NCI-H2029 treated with DMSO at 0.1 percent for 48 hours (cell line): ENCODE data around the gene SLC6A8.

Source experiments
- DNase-seq: peaks from one replicate; lab custom pipeline; 2025; lab: John Stamatoyannopoulos, UW

The SLC6A8 gene

DNA sequence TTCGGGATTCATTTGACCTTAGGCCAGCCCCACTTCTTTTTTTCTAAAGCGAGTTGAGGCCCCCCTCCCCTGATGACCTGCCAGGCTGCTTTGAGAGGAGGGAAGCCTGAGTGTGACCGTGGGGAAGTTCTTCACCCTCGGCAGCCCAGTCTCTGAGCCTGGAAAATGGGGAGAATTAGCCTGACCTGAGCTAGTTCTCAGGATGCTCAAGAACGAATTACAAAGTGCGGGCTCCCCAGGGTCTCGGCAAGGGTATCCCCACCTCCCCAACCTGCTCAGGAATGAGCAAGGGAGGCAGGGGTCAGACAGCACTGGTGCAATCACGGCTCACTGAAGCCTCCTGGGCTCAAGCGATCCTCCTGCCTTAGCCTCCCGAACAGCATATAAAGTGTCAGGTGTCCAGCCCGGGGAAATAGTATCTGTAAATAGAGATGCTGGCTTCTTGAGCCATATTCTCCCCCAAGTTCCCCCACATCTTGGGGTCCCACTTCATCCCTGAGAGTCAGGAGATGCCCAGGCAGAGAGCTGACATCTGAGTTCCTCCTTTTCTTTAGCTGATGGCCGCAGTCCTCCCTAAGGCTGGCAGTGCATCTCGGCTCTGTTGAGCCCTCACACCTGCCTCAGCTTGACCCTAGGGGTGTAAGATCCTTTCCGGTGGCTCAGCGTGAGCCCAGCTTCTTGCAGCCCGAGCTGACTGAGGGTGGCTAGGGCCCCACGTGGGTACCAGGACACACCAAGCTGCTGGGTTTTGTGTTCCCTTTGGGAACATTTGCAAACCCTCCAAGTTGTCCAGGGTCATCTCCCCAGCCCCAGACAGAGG, 39.2 kb upstream of the SLC6A8 start:
- no peak for DNase-seq

DNA sequence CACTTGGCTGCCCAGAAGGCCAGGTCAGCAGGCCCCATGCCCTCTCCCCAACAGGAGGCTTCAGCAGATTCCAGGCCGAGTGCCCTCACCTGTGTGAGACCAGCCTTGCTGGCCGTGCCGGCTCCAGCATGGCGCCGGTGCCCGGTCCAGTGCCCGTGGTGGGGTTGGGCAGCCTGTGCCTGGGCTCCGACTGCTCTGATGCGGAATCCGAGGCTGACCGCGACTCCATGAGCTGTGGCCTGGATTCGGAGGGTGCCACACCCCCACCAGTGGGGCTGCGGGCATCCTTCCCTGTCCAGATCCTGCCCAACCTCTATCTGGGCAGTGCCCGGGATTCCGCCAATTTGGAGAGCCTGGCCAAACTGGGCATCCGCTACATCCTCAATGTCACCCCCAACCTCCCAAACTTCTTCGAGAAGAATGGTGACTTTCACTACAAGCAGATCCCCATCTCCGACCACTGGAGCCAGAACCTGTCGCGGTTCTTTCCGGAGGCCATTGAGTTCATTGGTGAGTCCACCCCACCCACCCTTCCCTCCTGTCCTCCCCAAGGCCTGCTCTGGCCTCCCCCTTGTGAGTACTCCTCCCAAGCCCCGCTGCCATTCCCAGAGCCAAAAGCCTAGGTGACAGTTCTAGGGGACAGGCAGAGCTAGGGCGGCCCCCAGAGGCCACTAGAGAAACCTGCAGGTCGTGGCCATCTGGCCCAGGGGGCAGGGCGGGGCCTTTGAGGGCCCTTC, 38.4 kb upstream of the SLC6A8 start:
- peak; percentile 22 for DNase-seq

DNA sequence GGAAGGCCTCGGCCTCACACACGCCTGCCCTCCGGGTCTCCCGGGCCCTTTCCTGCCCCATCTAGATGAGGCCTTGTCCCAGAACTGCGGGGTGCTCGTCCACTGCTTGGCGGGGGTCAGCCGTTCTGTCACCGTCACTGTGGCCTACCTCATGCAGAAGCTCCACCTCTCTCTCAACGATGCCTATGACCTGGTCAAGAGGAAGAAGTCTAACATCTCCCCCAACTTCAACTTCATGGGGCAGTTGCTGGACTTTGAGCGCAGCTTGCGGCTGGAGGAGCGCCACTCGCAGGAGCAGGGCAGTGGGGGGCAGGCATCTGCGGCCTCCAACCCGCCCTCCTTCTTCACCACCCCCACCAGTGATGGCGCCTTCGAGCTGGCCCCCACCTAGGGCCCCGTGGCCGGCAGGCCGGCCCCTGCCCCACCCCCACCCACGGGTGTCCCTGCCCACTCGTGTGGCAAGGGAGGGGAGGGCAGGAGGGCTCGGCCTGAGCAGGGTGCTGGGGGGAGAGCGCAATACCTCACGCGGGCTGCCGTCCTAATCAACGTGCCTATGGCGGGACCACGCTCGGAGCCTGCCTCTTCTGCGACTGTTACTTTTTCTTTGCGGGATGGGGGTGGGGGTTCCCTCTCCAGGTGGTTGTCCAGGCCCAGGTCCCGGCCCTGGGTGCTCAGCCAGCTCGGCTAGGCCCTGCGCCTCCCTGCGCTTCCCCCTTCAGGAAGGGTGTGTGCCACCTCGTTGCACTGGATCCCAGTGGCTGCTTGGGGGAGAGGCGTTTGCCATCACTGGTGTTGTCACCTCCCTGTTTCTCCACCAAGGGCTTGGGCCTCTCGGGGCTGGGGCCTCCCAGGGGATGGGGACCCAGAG, 37.6 kb upstream of the SLC6A8 start:
- DNase-seq: no peak

DNA sequence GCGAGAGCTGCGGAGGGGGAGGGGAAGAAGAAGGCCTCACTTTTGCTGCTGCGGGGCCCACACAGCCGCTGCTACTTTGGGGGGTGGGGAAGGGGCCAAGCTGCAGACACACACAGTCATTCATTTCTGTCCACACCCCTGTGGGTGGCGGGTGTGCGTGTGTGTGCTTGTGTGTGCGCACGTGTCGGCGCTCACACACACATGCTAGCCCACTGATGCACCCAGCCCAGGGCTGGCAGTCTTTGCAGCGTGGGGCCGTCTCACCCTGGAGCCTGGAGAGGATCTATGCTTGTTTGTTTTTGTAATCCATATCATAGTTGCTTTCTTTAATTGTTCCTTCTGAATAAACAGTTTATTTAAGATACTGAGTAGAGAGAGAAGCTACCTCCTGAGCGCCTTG, 36.8 kb upstream of the SLC6A8 start:
- DNase-seq: no peak

DNA sequence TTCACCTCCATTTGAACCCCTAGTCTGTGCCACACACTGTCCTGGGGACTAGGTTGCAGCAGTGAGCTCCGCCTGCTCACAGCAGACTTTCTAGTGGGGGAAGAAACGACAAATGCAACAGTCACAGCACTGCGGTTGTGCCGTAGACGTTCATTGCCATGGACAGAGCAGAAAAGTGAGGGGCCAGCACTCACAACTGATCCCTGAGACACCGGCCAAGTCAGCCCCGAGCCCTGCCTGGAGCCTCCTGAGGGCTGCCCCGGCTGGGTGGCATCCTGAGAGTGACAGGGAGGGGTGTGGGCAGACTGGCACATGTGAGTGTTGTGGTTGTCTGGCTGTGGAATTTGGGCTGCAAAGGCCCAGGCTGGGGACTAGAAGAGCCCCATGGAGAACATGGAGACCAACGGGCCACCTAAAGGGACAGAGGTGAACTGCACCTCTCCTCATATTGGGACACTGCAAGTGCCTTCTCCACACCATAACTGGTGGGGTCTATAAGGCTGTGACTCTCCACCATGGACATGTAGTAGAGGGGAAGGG, 36.1 kb upstream of the SLC6A8 start:
- DNase-seq: no peak

DNA sequence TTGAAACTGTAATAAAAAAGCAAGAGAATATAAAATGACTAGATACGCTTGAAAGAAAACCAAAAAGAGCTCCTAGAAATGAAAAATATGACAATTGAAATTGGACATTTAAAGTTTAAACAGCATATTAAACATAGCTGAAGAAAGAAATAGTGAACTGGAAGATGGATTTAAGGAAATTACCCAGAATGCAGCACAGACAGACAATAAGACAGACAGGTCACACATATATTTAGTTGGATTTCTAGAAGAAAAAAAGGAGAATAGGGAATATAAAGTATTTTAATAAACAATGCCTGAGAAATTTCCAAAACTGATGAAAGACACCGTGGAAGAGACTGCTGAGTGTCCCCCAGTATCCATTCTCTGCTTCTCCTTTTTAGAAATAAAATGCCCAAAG, 34.2 kb upstream of the SLC6A8 start:
- no peak for DNase-seq

DNA sequence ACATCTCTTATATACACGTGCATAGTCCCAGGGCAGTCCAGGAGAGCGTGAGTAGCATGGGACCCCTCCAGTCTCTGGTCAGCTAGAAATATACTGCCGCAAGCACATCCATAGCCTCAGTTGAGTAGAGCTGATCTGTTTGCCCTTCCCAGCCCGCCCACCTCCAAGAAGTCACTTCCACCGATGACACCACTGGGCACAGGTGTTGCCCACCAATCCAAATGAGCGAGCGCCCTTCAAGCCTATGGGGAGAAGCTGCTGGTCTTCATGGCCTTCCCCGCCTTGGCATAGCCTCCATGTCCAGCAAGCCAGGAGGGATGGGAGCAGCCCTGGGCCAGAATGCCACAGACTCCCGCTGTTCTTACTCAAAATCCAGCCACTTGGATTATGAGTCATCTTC, 30.6 kb upstream of the SLC6A8 start:
- DNase-seq: no peak

DNA sequence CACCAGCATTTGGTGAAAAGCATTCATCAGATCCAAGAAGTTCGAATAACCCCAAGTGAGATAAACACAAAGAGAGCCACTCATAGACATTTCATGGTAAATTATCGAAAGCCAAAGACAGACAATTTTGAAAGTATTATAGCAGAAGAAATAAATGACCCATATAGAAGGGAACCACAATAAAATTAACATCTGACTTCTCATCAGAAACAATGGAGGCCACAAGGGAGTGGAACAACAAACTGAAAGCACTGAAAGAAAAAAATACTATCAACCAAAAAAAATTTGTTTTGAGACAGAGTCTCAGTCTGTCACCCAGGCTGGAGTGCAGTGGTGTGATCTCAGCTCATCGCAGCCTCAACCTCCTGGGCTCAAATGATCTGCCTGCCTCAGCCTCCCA, 28.5 kb upstream of the SLC6A8 start:
- no peak for DNase-seq

DNA sequence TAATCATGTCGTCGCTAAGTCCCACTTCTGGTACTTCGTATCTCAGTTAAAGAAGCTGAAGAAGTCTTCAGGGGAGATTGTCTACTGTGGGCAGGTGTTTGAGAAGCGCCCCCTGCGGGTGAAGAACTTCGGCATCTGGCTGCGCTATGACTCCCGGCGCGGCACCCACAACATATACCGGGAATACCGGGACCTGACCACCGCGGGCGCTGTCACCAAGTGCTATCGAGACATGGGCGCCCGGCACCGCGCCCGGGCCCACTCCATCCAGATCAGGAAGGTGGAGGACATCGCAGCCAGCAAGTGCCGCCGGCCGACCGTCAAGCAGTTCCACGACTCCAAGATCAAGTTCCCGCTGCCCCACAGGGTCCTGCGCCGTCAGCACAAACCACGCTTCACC, 25.5 kb upstream of the SLC6A8 start:
- no peak for DNase-seq

DNA sequence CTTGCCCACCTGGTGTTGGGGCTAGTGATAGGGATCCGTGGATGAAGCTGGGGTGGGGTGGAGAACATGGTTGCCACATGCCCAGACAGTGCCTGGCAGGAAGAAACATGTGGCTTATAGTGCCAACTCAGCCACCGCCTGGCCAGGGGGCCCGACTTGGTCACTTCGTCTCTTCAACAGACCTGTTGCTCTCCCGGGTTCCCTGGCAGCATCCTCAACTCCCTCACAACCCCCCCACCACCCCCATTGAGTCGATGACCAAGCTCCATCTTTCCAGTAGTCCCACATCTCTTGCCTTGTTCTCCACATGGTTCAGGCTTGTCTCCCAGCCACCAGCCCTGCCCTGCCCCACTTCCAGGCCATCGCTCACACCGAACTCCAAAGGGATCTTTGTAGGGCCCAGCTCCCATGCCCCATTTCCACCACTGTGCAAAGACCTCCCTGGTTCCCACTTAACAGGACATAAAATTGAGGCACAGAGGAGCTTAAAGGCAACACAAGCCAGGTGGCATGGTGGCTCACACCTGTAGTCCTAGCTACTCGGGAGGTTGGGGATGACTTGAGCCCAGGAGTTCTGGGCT, 21.9 kb upstream of the SLC6A8 start:
- no peak for DNase-seq

DNA sequence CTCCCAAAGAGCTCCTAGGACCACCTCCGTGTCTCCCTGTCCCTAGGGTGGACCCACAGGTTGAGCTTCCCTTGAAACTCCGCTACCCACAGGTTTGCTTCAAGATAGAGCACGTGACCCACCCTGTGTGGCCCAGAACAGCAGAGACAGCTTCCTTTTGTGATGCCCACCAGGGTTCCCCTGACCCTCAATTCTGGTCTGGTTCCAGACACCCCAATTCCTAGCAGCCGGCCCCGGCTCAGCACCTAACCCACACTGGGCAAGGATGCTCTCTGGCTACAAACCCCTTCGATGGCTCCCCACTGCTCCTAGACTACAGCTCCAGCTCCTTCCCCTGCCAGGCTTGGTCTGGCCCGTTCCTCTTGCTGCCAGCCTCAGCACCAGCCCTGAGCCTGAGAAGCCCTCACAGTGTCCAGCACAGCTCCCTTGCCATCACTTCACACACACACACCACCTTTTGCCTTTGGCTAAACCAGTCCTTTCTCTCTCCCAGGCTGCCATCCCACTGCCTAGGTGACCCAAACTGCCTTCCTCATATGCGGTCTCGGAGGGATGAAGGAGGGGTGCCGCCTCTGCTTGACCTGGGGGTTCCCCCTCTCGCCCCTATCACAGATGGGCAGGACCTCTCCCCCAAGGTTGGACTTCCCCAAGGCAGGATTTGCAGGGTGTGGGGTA, 20.3 kb upstream of the SLC6A8 start:
- no peak for DNase-seq

DNA sequence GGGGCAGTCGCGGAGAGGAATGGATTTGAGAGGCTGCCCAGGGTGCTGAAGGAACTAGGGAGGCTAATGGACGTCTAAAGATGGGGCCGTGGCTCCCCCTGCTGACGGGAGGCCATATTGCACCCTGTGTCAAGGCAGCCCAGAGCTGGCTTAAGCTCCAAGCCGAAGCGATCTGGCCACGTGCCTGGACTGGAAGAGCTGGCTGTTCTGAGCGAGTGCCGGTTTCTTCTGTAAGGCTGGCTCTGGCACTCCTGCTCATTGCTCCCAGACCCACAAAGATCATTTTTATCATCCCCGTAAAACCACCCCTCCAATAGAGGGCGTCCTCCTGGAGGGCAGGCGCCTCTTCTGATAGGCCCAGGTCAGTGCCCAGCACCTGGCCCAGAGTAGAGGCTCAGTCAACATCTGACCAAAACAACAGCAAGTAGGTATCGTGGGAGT, 19.8 kb upstream of the SLC6A8 start:
- peak; percentile 45 for DNase-seq

DNA sequence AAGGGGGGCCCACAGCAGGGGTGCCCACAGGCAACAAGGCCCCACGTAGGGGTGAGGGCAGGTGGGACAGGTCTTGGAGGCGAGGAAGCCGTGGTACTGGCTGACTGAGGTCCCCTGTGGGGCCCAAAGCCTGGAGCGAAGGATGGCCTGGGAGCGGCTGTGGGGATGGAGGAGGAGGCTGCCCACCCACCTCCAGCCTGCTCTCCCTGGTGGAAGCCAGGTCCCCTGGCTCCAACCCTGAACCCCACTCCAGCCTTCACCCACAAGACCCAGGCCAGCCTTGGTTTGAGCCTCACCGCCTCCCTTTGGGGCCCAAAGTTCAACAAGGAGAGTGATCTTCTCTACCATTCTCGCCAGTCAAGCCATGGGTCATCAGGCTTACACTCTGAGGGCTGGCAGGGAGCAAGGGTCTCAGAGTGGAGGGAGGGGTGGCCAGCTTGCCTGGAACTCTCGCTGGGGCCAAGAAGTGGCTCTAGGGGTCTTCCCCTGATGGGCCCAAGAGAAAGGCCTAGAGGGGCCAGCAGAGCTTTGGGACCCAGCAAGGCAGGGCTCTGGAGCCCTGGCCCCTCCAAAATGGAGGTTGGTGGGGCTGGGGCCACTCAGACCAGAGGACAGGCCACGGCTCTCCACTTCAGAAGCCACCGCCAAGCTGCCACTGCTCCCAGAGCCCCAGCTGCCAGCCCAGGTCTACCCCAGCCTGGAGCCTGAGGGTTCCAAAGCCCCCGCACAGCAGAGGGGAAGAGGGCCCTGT, 19.1 kb upstream of the SLC6A8 start:
- DNase-seq: no peak

DNA sequence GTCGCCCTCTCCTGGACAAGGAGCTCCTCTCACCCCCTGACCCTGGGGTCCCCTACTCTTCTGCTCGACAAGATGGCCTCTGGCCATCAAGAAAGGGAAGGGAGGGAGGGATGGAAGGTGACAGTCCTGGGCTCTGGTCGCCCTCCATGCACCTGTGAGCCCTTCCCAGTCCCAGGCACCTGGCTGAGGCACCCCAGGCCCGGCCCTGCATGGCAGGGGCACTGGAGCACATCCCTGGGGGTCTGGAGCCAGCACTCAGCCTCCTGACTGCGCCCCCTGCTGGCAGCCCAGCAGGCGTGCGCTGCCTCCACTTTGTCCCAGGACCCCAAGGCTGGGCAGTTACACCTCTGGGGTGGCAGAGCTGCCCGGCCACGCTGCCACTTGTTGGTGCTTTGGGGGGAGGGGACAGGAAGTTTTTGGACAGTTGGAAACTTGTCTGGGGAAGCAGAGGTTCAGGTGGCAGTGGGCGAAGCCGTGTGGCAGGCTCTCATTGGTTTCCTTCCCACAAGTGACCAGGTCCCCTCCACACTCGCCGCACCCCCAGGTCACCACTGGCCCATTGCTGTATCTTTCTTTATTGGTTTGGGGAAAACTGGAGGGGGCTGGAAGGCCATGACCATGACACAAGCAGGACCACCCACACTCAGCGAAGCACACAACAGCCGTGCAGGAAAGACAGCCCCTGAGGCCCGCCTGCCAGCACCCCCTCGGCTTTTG, 18.4 kb upstream of the SLC6A8 start:
- no peak for DNase-seq

DNA sequence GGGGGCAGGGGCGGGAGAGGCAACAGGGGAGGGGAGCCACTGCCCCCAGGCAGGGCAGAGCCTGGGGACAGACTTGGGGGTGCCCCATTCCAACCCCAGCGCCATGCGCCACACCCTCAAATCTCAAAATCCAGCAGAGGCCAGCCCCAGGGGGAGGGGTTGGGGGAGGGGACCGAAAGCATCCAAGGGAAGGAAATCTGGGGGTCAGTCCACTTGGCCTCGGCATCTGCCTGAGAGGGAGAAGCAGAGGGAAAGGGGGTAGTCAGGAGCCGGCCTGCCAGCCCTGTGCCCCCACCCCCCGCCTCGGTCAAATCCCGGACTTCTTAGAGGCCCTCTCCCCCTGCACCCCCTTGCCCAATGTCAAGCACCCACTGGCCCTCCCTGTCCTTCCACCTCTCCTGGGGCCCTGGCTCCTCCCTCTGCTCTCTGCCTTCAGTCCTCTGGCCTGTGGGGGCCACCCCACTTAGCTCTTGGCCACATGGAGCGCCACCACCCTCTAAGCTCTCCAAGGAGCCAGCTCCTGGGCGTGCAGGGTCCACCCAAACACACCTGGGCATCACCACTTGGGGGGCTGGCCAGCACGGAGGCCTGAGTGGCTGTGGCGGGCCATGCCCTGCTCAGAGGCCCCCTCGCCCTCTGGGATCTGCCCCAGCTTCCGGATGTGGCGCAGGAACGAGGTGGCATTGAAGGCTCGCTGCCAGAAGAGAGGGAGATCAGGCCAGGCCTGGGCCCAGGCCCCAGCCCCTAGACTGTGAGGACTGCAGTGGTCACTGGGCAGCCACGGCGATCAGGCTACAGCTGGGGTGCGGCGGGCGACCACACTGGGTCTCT, 17.6 kb upstream of the SLC6A8 start:
- no peak for DNase-seq

DNA sequence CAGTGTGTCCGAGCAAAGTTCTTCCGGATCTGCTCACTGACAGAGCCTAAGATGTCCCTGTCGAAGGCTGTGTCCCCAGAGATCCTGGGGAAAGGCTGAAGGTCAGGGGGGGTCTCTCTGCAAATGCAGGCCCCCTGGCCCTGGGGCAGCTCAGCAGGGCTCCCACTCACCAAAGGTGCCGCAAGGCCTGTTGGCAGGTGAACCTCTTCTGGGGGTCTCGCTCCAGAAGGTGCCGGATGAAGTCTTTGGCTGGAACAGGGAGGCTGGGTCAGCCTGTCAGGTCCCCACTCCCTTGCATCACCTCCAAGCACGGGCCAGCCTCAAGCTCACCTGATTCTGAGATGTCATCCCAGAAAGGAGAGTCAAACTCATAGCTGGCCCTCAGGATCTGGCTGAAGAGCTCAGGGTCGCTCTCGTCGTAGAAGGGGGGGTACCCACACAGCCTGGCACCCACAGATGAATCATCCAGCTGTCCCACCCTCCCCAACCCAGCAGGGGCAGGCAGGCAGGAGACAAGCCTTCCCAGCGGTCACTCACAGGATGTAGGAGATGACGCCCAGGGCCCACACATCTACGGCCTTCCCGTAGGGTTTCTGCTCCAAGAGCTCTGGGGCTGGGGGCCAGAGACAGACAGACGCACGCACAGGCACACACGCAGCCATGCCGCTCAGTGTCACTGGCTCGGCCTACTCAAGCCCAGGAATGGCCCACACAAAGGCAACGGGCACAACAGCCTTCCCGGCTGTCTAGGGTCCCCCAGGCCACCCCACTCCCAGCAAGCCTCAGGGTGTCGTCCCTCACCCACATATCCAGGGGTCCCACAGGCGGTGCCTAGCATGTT, 16.8 kb upstream of the SLC6A8 start:
- DNase-seq: no peak

DNA sequence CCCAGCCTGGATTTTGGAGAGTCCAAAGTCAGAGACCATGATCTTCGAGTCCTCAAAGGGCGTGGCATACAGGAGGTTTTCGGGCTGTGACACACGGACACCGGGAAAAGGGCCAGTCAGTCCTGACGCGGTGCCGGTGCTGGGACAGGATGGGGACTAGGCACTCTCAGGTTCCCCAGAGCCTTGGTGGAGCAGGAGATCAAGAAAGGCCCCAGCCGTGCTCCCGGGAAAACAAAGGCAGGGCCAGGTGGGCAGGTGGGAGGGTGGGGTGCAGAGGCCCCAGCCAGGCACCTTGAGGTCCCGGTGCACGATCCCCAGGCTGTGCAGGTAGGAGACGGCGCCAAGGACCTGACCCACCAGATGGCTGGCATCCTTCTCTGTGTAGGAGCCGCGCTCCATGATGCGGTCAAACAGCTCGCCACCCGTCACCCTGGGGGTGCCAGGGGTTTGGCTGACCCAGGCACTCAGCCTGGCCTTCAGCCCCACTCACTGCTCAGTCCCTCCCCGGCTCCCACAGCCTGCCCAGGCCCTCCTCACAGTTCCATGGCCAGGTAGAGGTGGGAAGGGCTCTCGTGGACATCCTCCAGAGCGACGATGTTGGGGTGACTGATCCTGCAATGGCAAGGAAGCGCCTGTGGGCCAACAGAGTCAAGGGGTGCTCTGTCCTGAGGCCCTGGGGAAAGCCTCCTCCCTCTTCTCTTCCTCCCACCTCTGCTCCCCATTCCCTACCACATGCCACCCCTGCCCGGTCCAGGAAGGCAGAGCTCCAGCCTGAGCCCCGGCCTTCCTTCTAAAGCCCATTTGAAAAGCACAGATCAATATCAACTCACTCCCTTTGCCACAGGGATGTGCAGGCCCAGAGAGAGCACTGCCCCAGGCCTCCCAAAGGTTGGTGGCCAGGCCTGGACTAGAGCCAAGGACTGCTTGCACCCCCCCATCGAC, 15.9 kb upstream of the SLC6A8 start:
- DNase-seq: no peak
